Panc1 (cell line): ENCODE data around the gene FEN1. TPM values are rescaled to one million over a fixed set of nuclear protein-coding genes. Genes with fewer than 3 reads are reported as not detected.

ENCODE experiments used
- ATAC-seq: fragments of 200-7000 bp; cut with Tn5 transposase; 2 replicates; pipeline ENCODE4 v1.9.1; 2020; ENCODE audit warnings: mild to moderate bottlenecking, moderate library complexity
- BruUV-seq: library from RNA; stranded (reverse); fragments of 400-500 nt; replicated peaks from 2 replicates; lab custom pipeline; 2021; lab: Mats Ljungman, UMichigan
- CTCF ChIA-PET: fragments of 300-600 bp; sonication (Branson Sonifier 250); formaldehyde crosslinking; loops from one replicate; lab custom pipeline; 2022; ENCODE audit warnings: antibody characterized with exemption; lab: Charles Lee
- POLR2A ChIA-PET: fragments of 300-600 bp; sonication (Branson Sonifier 250); formaldehyde crosslinking; loops from one replicate; lab custom pipeline; 2022; ENCODE audit warnings: antibody characterized with exemption; lab: Charles Lee
- DNase-seq: peaks from one replicate; pipeline ENCODE4 v3.0.0-alpha.2; 2010; ENCODE audit warnings: low read depth, low spot score
- H3K27ac ChIP-seq: 2 replicates; pipeline ENCODE4 v1.5.1; 2011; ENCODE audit warnings: mild to moderate bottlenecking, low read length, inconsistent platforms
- H3K27me3 ChIP-seq: fragments of 200-500 bp; sonication (Bioruptor generic); 2 replicates; pipeline ENCODE4 v1.6.0; 2014; ENCODE audit warnings: low read length, inconsistent platforms; ENCODE audit not compliant: control insufficient read depth, insufficient read depth
- H3K36me3 ChIP-seq: fragments of 200-500 bp; sonication (Bioruptor generic); 2 replicates; pipeline ENCODE4 v1.5.1; 2014; ENCODE audit warnings: inconsistent platforms, mild to moderate bottlenecking, low read length, moderate library complexity; ENCODE audit not compliant: control insufficient read depth, insufficient read depth
- H3K4me1 ChIP-seq: 2 replicates; pipeline ENCODE4 v1.5.1; 2011; ENCODE audit warnings: inconsistent platforms, mild to moderate bottlenecking, low read length, moderate library complexity; ENCODE audit not compliant: control insufficient read depth, insufficient read depth
- H3K4me3 ChIP-seq, 2 experiments: 2 replicates each; pipeline ENCODE4 v1.5.1; 2011 to 2012; ENCODE audit warnings: low read depth in 2 of 2, low read length in 2 of 2, mild to moderate bottlenecking in 2 of 2, inconsistent platforms in 1 of 2, moderate library complexity in 1 of 2
- H3K9me3 ChIP-seq: fragments of 200-500 bp; sonication (Bioruptor generic); 2 replicates; pipeline ENCODE4 v1.5.1; 2014; ENCODE audit warnings: low read depth, mild to moderate bottlenecking, inconsistent platforms, low read length, moderate library complexity; ENCODE audit not compliant: control insufficient read depth, insufficient read depth
- CTCF ChIP-seq: fragments of 450-650 bp; IDR thresholded peaks from 2 replicates; pipeline ENCODE4 v1.5.1; 2017; ENCODE audit warnings: mild to moderate bottlenecking
- POLR2AphosphoS5 ChIP-seq: IDR thresholded peaks from 2 replicates; pipeline ENCODE4 v1.6.1; 2012; ENCODE audit warnings: mild to moderate bottlenecking, low read depth, low read length, moderate library complexity
- REST ChIP-seq, 2 experiments: IDR thresholded peaks; 2 replicates each; pipeline ENCODE4 v1.6.1; 2011 to 2012; ENCODE audit warnings: low read depth in 2 of 2, control low read depth in 1 of 2, low read length in 1 of 2, mild to moderate bottlenecking in 1 of 2, moderate library complexity in 1 of 2; ENCODE audit not compliant: insufficient read depth in 1 of 2
- SIN3A ChIP-seq: IDR thresholded peaks from 2 replicates; pipeline ENCODE4 v1.6.1; 2012; ENCODE audit warnings: low read depth, mild to moderate bottlenecking, low read length, moderate library complexity, borderline replicate concordance; ENCODE audit not compliant: insufficient read depth
- TCF7L2 ChIP-seq: IDR thresholded peaks from 2 replicates; pipeline ENCODE4 v1.6.1; 2011; ENCODE audit warnings: mild to moderate bottlenecking, low read depth, low read length, inconsistent platforms
- in situ Hi-C: cut with HindIII; loops from 2 replicates; pipeline ENCODE4 v1.10.0; 2016; ENCODE audit warnings: low sequenced_read_pairs, low pct_unique_long_range_greater_than_20kb
- intact Hi-C: fragments of 100-400 bp; cut with micrococcal nuclease; formaldehyde crosslinking; loops from one replicate; pipeline ENCODE4 v1.10.0; 2022; ENCODE audit not compliant: unreplicated experiment
- total RNA-seq: library from RNA; stranded (reverse); gene quantifications from one replicate; pipeline ENCODE4 v1.2.1, GENCODE V29; 2021; ENCODE audit not compliant: unreplicated experiment

FEN1 gene
- total RNA-seq, 1 experiment from 2014 or later, result 67.6 TPM

- TF ChIP-seq POLR2AphosphoS5 (no peak), CTCF (no peak)
- CTCF ChIA-PET, result interaction anchor here (0.6 kb wide), 1 partner anchor 410 kb away, joined by 3 read pairs; no protein-coding TSS in a partner anchor
- DNase-seq (no peak), ATAC-seq (no peak)
- Histone ChIP-seq H3K36me3 (no peaks in the 10 kb centered on the region), H3K27ac (no peak overlapping the region), H3K4me1 (no peaks in the 10 kb centered on the region), H3K27me3 (no peaks in the 10 kb centered on the region), H3K9me3 (no peaks in the 10 kb centered on the region), H3K4me3 (no peak overlapping the region)
- BruUV-seq, result no TSS peak
- POLR2A ChIA-PET, result no interaction called here
- in situ Hi-C loops, result no loop called here
- intact Hi-C loops, result no loop called here
Measured at GRCh38 chr11:61782299-61782698, 10.4 kb upstream of the FEN1 start.

GRCh38 chr11:61782841-61783240, 9.9 kb upstream of the FEN1 start:
- H3K4me1 ChIP-seq, result no peaks in the 10 kb centered on the region
- no peak overlapping the region for H3K4me3 ChIP-seq
- H3K27me3 ChIP-seq, result no peaks in the 10 kb centered on the region
- ChIA-PET CTCF (interaction anchor here (0.6 kb wide), 1 partner anchor 410 kb away, joined by 3 read pairs; no protein-coding TSS in a partner anchor), POLR2A (no interaction called here)
- no peaks in the 10 kb centered on the region for H3K9me3 ChIP-seq
- no TSS peak for BruUV-seq
- ATAC-seq (no peak), DNase-seq (no peak)
- no peak overlapping the region for H3K27ac ChIP-seq
- no peaks in the 10 kb centered on the region for H3K36me3 ChIP-seq
- intact Hi-C loops (no loop called here), in situ Hi-C loops (no loop called here)
- no peak for TF ChIP-seq SIN3A
- TF ChIP-seq CTCF, result no peak
- TF ChIP-seq TCF7L2, result no peak
- no peak for TF ChIP-seq POLR2AphosphoS5
- no peak for TF ChIP-seq REST (IDR thresholded peaks at IDR 0.05; ENCODE audit: insufficient read depth in 1 of 2, low read depth in 2 of 2, low read length in 1 of 2)
